Karpas-422 (cell line): ENCODE data around the gene TAS2R43. TPM values are rescaled to one million over a fixed set of nuclear protein-coding genes. Genes with fewer than 3 reads are reported as not detected.
"Not testable (repeated sequence)": the region's sequence is repeated elsewhere in the genome, so short reads cannot be mapped to it uniquely, and the experiment has no call there.

Source experiments
- DNase-seq: peaks from one replicate; pipeline ENCODE4 v3.0.0-alpha.2; 2015
- H2AFZ ChIP-seq: fragments of 200-600 bp; sonication (generic); 2 replicates; pipeline ENCODE4 v1.6.1; 2014; ENCODE audit warnings: antibody characterized with exemption, low read length, mixed read lengths
- H3K27ac ChIP-seq: fragments of 200-600 bp; sonication (generic); 2 replicates; pipeline ENCODE4 v1.5.1; 2014; ENCODE audit warnings: mild to moderate bottlenecking, low read length, moderate library complexity
- H3K27me3 ChIP-seq: fragments of 200-600 bp; sonication (generic); 2 replicates; pipeline ENCODE4 v1.6.1; 2014; ENCODE audit warnings: low read length, mixed read lengths
- H3K36me3 ChIP-seq: fragments of 200-600 bp; sonication (generic); 2 replicates; pipeline ENCODE4 v1.6.1; 2014; ENCODE audit warnings: low read length, mixed read lengths; ENCODE audit not compliant: insufficient read depth
- H3K4me1 ChIP-seq: fragments of 200-600 bp; sonication (generic); 2 replicates; pipeline ENCODE4 v1.6.1; 2014; ENCODE audit warnings: mild to moderate bottlenecking, low read length, mixed read lengths
- H3K4me2 ChIP-seq: fragments of 200-600 bp; sonication (generic); 2 replicates; pipeline ENCODE4 v1.6.1; 2014; ENCODE audit warnings: low read length, low read depth, mild to moderate bottlenecking; ENCODE audit not compliant: poor library complexity, severe bottlenecking
- H3K4me3 ChIP-seq: fragments of 200-600 bp; sonication (generic); 2 replicates; pipeline ENCODE4 v1.5.1; 2014; ENCODE audit warnings: mild to moderate bottlenecking, antibody characterized with exemption, low read length, mixed read lengths
- H3K79me2 ChIP-seq: fragments of 200-600 bp; sonication (generic); 2 replicates; pipeline ENCODE4 v1.6.1; 2014; ENCODE audit warnings: mild to moderate bottlenecking, low read length, mixed read lengths
- H3K9ac ChIP-seq: fragments of 200-600 bp; sonication (generic); 2 replicates; pipeline ENCODE4 v1.6.0; 2014; ENCODE audit warnings: low read length
- H3K9me2 ChIP-seq: fragments of 200-600 bp; sonication (generic), shearing (Covaris generic); replicated peaks from 2 replicates; pipeline ENCODE4 v1.6.0; 2014; ENCODE audit warnings: mild to moderate bottlenecking, low read length, moderate library complexity; ENCODE audit not compliant: insufficient read depth
- H3K9me3 ChIP-seq: fragments of 300-700, 200-600 bp; sonication (generic); 2 replicates; pipeline ENCODE4 v1.6.1; 2014; ENCODE audit warnings: low read length, mixed read lengths
- H4K20me1 ChIP-seq: fragments of 200-600 bp; sonication (generic); 2 replicates; pipeline ENCODE4 v1.6.1; 2014; ENCODE audit warnings: mild to moderate bottlenecking, antibody characterized with exemption, low read length, low read depth; ENCODE audit not compliant: insufficient read depth
- small RNA-seq: library from RNA; depleted of rRNA; stranded (forward); fragments of <200 nt; gene quantifications from one replicate; pipeline ENCODE3, GENCODE V24; 2014
- total RNA-seq: library from RNA; depleted of rRNA; stranded (reverse); fragments of >200 nt; shearing (Covaris generic); gene quantifications from 2 replicates; pipeline ENCODE4 v1.2.3, GENCODE V29; 2014; ENCODE audit warnings: low replicate concordance; rRNA removed

TAS2R43 gene
- total RNA-seq, 1 experiment from 2014 or later = 7.6 TPM

- Histone ChIP-seq H3K27me3 (no peaks in the 10 kb centered on the region), H3K9ac (no peak overlapping the region), H3K4me2 (no peak overlapping the region), H2AFZ (no peak overlapping the region), H3K79me2 (peaks cover 75% of the 10 kb centered on the region), H3K27ac (no peak overlapping the region), H3K4me1 (no peaks in the 10 kb centered on the region), H3K4me3 (no peak overlapping the region), H4K20me1 (no peaks in the 10 kb centered on the region), H3K9me2 (no peaks in the 10 kb centered on the region), H3K36me3 (peaks cover 8% of the 10 kb centered on the region), H3K9me3 (peaks cover 12% of the 10 kb centered on the region; the same call in 1 of the 2 replicates)
- DNase-seq = no peak
Measured at GRCh38 chr12:11055306-11055705, 36.8 kb downstream of the TAS2R43 start.

- H3K27me3 ChIP-seq, H3K9me2 ChIP-seq, H2AFZ ChIP-seq, H3K9me3 ChIP-seq, H3K9ac ChIP-seq, H4K20me1 ChIP-seq, H3K27ac ChIP-seq, DNase-seq, H3K4me1 ChIP-seq, H3K4me3 ChIP-seq, H3K4me2 ChIP-seq: not testable (repeated sequence)
- Histone ChIP-seq H3K79me2 (peaks cover 55% of the 10 kb centered on the region), H3K36me3 (peaks cover 17% of the 10 kb centered on the region)
Measured at GRCh38 chr12:11049806-11050531, 42.1 kb downstream of the TAS2R43 start.

GRCh38 chr12:11041366-11041765 is 50.7 kb downstream of the TAS2R43 start:
- DNase-seq, H3K27me3 ChIP-seq: not testable (repeated sequence)

More at GRCh38 chr12:11041366-11041765, 50.7 kb downstream of the TAS2R43 start:
- not testable (repeated sequence) for H3K4me3 ChIP-seq, H3K27ac ChIP-seq, H3K9ac ChIP-seq, H2AFZ ChIP-seq, H3K9me2 ChIP-seq, H3K9me3 ChIP-seq, H3K4me1 ChIP-seq, H4K20me1 ChIP-seq, H3K4me2 ChIP-seq
- peaks cover 30% of the 10 kb centered on the region for H3K36me3 ChIP-seq
- peaks cover 65% of the 10 kb centered on the region for H3K79me2 ChIP-seq

Small RNA genes lying within 50 kb of the gene (small RNA-seq; reads per million reads assigned to genes)
- not detected for gene AC018630.1

Other genes starting within 250 kb of the TAS2R43 start
- 5.7 and 12.7 TPM in 2 replicates for gene PRR4, start 242.8 kb downstream of the TAS2R43 start, total RNA-seq
- gene PRH1, start 208.1 kb downstream of the TAS2R43 start, total RNA-seq = 27.7 and 64.5 TPM in 2 replicates
- 3.2 and 8.9 TPM in 2 replicates for gene TAS2R13, start 182.8 kb downstream of the TAS2R43 start, total RNA-seq
- gene PRH2, start 163.1 kb downstream of the TAS2R43 start, total RNA-seq = not detected in 2 replicates
- gene TAS2R14, start 153.1 kb downstream of the TAS2R43 start, total RNA-seq = 3.9 and 12.6 TPM in 2 replicates
- 3.9 and 12.0 TPM in 2 replicates for gene TAS2R50, start 105.4 kb downstream of the TAS2R43 start, total RNA-seq
- gene TAS2R20, start 94.0 kb downstream of the TAS2R43 start, total RNA-seq = 4.0 and 18.2 TPM in 2 replicates
- 3.5 and 16.4 TPM in 2 replicates for gene TAS2R19, start 69.7 kb downstream of the TAS2R43 start, total RNA-seq
- gene TAS2R31, start 60.9 kb downstream of the TAS2R43 start, total RNA-seq = 9.5 and 18.0 TPM in 2 replicates
- gene TAS2R46, start 30.0 kb downstream of the TAS2R43 start, total RNA-seq = 0.83 and 6.3 TPM in 2 replicates
- 6.0 and 13.9 TPM in 2 replicates for gene TAS2R30, start 42.3 kb upstream of the TAS2R43 start, total RNA-seq
- 4.9 and 9.0 TPM in 2 replicates for gene SMIM10L1, start 78.9 kb upstream of the TAS2R43 start, total RNA-seq
- not detected in 2 replicates for gene TAS2R42, start 94.6 kb upstream of the TAS2R43 start, total RNA-seq
- not detected in 2 replicates for gene PRB3, start 177.4 kb upstream of the TAS2R43 start, total RNA-seq
- not detected in 2 replicates for gene PRB4, start 218.1 kb upstream of the TAS2R43 start, total RNA-seq